ENCODE data around the gene LARP4. TPM values are rescaled to one million over a fixed set of nuclear protein-coding genes. Genes with fewer than 3 reads are reported as not detected.
"Not testable (repeated sequence)": the region's sequence is repeated elsewhere in the genome, so short reads cannot be mapped to it uniquely, and the experiment has no call there.

LARP4 gene
- total RNA-seq, 1 donor from 2014 or later: 147 TPM

DNA sequence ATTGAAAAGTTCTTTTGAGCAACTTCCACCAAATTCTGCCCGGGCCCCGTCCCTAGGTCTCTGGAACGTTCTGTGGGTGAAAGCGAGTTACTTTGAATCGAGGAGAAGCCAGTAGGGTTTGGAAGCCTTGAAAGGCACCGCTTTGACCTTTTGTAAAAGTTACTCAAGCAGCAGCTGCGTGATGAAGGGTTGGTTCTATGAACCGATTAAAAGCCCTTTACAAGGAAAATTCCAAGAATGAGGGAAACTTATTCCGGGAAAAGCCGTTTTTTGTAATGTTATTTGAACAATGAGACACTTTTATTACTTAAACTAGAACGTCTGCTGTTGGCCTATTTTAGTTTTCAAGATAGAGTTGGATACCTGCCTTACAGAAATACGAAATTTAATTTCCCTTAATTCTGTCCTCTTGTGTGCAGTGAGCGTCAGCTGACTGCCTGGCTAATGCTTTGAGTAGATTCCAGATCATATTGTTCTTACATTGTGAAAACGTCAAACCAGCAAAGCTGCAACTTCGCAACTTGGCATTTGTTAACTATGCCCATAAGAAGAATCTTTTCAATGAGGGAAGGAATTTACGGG is 906 bp downstream of the LARP4 start:
- no peak for DNase-seq

DNA sequence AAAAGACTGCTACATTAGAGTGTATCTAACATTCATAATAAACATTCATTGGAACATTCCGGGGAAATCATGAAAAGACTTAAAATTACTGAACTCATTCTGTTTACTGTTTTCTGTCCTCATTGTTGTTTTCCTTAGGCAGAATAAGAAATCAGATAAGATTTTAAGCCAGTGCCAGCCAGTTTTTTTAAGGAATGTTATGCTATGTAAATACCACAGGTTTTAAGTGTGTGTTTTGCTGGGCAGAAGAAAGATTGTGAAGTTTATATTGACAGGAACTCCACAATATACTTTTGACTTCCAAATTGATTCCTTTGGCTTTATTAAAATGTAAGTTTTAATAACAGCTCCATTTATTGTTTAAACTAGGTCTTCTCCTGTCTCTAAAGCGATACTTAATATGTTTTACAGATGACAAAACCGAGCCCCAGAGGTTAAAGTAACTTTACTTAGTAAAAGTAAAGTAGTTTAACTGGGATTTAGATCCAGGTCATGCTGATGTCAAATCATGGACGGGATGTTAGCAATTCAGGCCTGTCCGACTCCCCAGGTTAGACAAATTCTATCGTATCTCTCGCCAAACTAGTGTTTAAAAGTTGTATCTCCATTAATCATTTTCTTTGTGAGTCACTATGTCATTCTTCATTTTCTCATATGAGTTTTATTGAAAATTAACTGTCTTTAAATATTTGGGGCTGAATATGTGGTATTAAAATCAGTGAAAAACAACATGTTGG is 1.7 kb downstream of the LARP4 start:
- DNase-seq: no peak

DNA sequence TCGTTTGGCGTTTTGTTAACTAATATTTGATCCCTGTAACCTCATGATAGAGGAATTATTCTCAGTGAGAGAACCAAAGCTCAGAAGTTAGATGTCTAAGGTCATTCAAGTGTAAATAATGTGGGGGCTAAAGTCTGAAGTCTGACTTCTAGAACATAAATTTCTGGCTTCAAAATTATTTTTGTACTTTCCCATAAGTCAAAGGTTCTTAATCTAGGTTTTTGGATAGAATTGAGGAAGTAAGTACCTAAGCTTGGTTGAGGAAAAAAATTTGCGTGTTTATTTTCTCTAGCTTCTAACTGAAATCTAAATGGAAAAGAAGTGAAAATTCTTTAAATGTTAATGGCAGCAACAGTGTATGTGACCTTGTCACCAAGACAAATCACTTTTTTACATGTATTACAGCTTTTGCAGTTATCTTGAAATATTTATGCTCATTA is 2.3 kb downstream of the LARP4 start:
- DNase-seq: no peak

DNA sequence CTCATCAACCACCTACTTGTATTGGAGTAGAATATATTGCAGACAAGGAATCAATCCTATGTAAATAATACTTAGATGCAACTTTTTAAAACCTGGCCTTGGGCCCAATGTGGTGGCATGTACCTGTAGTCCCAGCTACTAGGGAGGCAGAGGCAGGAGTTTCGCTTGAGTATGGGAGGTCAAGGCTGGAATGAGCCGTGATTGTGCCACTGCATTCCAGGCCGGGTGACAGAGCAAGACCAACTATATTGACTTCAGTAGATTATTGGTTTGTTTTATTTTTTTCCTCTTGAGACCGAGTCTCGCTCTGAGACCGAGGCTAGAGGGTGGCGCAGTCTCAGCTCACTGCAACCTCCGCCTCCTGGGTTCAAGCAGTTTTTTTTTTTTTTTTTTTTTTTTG is 3.6 kb downstream of the LARP4 start:
- no peak for DNase-seq

DNA sequence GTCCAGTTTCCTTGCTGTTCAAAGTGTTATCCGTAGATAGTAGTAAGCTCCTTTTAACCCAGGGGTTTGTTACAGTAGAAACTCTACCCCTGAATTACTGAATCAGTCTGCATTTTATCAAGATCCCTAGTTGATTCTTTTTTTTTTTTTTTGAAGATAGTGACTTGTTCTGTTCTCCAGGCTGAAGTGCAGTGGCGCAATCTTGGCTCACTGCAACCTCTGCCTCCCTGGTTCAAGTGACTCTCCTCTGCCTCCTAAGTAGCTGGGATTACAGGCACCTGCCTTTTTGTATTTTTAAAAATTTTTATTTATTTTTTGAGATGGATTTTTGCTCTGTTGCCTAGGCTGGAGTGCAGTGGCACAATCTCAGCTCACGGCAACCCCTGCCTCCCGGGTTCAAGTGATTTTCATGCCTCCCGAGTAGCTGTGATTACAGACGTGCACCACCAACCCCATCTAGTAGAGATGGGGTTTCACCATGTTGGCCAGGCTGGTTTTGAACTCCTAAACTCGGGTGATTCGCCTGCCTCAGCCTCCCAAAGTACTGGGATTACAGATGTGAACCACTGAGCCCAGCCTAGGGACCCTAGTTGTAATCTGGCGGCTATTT is 10.5 kb downstream of the LARP4 start:
- no peak for DNase-seq

DNA sequence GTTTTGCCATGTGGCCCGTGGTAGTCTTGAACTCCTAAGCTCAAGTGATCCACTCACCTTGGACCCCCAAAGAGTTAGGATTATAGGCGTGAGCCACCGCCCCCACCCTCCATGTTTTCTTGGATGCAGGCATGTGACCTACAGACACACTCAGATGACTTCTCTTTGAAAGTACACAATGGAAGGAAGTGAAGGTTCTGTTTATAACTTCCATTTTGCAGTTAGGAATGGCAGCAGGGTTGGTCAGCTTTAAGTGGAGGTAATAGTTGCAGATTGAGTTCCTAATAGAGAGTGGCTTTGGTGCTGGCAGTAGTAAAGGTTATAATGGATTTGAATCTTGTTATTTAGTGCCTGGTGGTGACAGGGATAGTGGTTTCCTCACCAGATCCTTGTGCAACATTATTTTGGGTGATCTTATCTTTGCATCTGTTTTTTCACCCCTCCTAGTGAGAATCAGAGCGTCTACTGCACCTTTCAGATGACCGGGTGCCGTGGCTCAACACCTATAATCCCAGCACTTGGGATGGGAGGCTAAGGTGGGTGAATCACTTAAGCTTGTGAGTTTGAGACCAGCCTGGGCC is 15.3 kb downstream of the LARP4 start:
- no peak for DNase-seq

DNA sequence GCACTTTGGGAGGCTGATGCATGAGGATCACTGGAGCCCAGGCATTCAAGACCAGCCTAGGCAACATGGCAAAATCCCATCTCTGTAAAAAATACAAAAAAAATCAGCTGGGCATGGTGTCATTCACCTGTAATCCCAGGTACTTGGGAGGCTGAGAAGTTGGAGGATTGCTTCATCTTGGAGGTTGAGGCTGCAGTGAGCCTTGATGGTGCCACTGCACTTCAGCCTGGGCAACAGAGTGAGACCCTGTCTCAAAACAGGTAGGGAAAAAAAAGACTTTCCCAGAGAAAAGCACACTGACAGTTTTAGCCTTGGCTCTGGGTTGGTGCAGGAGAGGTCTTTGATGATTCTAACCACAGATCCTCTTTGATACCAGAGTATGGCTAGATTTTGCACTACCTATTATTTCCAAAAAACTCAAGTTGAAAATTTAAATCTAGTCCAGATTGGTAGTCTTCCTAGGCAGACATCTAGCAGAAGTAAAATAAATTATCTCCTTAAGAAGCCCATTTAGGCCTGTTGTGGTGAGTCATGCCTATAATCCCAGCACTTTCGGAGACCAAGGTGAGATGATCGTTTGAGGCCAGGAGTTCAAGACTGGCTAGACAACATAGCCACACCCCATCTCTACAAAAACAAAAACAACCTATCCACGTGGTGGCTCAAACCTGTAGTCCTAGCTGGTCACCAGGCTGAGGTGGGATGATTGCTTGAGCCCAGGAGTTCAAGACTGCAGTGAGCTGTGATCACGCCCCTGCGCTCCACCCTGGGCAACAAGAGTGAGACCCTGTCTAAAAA is 18.6 kb downstream of the LARP4 start:
- no peak for DNase-seq

DNA sequence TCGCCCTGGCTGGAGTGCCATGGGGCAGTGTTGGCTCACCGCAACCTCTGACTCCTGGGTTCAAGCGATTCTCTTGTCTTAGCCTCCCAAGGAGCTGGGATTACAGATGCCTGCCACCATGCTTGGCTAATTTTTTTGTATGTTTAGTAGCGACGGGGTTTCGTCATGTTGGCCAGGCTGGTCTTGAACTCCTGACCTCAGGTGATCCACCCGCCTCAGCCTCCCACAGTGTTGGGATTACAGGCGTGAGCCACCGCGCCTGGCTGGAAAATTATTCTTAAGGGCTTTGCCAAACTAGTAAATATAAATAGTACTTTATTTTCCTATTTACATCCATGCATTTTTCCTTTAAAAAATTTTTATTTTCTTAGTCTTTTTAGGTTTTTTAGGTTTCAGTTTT is 22.2 kb downstream of the LARP4 start:
- not testable (repeated sequence) for DNase-seq

DNA sequence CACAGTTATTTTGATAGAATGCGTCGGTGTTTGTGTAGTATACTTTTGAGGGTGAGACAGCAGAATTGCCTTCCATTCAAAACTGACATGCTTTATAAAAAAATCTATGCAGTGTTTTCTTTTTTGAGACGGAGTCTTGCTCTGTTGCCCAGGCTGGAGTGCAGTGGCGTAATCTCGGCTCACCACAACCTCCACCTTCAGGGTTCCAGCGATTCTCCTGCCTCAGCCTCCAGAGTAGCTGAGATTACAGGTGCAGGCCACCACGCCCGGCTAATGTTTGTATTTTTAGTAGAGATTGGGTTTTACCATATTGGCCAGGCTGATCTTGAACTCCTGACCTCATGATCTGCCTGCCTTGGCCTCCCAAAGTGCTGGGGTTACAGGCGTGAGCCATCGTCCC is 22.7 kb downstream of the LARP4 start:
- not testable (repeated sequence) for DNase-seq

DNA sequence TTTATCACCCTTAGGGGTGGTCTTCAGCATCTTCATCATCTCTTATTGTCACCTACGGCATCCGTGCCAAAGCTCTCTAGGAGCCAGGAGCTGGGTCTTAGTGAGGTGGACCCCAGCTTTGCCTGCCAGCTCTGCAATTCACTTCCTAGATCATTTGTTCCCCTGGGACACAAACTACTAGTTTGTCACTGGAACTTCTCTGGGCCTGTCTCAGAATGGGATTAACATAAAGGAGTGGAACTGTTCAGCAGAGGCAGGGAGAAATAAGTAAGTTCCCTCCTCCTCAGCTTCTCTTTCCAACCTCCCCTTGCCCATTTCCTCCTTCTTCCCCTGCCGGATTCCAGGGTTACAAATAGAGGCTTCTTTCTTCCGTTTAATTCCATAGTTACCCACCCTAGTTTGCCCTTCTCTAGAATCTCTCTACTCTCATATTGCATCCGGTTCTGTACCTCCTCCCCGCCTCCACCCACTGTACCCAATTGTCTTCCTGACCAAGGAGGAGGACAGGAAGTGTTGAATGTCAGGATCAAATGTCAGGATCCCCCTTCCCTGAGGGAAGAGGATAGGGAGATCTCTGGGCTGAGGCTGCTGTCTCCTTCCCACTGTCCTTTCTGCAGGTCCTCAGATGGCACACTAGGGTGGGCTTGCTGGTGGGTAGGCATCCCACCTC is 25.0 kb downstream of the LARP4 start:
- no peak for DNase-seq

DNA sequence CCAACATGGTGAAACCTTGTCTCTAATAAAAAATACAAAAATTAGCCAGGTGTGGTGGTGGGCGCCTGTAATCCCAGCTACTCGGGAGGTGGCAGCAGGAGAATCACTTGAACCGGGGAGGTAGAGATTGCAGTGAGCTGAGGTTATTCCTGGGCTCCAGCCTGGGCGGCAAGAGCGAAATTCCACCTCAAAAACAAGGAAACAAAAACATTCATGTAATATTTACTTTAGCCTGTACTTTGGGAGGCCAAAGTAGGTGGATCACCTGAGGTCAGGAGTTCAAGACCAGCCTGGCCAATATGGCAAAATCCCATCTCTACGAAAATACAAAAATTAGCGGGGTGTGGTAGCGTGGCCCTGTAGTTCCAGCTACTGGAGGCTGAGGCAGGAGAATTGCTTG is 31.0 kb downstream of the LARP4 start:
- DNase-seq: not testable (repeated sequence)

DNA sequence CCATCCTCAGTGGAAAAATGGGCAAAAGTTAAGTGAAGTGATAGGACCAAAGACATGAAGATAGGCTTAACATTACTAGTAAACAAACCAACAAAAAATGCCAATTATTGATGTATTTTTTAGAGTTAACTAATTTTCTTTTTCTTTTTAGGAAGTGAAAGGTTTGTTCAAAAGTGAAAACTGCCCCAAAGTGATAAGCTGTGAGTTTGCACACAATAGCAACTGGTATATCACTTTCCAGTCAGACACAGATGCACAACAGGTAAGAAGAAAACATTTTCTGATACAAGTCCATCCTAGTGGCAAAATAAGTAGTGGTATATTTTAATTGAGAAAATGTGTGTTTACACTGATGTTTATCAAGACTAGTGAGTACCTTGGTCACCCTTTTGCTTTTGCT is 39.6 kb downstream of the LARP4 start:
- no peak for DNase-seq

DNA sequence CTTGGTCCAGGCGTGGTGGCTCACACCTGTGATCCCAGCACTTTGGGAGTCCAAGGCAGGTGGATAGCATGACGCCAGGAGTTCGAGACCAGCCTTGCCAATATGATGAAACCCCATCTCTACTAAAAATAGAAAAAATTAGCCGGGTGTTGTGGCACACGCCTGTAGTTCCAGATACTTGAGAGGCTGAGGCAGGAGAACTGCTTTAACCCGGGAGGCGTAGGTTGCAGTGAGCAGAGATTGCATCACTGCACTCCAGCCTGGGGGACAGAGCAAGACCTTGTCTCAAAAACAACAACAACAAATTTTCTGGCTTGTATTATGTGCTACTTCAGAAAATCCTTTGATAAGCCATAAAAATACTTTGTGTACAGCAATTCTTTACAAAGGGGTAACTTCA is 41.1 kb downstream of the LARP4 start:
- DNase-seq: no peak

DNA sequence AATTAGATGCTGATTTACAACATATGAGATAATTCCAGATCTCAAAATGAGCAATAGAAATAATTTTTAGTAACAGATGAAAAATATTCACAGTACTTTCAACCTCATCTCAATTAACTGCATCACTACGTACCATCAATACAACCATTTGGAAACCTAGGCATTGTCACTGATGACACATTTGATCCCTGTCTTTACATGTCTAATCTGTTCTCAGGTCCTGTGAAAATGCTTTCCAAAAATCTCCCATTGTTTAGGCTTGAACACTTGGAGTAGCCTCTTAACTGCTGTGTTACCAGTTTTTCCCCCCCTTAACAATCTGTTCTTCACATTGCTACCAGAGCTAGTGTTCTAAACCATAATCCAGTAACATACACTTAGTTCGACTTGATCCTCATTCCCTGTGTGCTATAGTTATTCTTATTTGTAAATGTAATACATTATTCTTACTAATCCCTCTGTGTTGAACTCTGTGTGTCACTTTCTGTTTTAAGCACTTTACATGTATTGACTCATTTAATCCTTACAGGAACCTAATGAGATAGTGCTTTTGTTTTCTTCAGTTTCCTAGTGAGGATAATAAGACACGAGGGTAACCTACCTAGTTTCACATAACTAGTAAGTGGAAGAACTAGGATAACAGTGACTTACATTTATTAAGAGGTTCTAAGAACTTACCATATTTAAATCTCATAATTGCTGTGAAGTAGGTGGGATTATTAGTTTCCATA is 41.7 kb downstream of the LARP4 start:
- no peak for DNase-seq

DNA sequence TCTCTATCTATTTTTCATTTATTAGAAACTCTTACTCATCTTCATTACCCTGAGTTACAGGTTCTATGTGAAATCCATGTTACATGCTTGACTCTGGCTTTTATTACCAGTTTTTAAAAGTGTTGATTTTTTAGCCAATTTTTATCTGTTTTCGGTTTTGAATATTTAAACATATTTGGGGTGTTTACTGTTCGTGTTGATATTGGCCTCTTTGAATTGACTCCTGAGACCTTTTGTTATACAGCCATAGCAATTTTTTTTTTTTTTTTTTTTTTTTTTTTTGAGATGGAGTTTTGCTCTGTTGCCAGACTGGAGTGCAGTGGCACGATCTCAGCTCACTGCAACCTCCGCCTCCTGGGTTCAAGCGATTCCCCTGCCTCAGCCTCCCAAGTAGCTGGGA is 49.0 kb downstream of the LARP4 start:
- DNase-seq: not testable (repeated sequence)

DNA sequence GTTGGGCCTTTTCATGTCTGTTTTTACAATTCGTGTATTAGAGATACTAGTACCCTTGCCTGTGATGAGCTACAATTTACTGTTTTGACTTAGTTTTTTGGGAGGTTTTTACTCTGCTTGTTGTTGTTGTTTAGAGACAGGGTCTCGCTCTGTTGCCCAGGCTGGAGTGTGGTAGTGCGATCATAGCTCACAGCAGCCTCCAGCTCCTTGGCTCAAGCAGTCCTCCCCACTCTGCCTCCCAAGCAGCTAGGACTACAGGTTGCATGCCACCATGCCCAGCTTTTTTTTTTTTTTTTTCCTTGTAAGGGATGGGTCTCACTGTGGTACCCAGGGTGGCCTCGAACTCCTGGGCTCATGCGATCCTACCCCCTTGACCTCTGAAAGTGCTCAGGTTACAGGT is 52.1 kb downstream of the LARP4 start:
- DNase-seq: no peak

DNA sequence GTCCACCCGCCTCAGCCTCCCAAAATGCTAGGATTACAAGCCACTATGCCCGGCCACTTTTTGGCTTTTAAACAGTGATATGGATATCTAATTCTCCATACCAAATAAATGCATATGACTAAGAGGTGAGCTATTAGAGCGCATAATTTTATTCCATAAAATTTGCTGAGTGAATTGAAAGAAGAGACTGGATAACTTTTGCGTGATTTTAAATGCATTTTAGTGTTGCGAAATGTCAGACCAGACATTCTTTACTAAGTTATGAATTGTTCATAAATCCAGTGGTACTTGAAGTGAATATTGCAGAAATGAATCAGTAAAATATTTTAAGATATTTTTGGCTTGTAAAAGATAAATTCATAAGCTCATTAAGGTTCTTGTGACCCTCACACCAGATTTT is 53.2 kb downstream of the LARP4 start:
- DNase-seq: no peak

DNA sequence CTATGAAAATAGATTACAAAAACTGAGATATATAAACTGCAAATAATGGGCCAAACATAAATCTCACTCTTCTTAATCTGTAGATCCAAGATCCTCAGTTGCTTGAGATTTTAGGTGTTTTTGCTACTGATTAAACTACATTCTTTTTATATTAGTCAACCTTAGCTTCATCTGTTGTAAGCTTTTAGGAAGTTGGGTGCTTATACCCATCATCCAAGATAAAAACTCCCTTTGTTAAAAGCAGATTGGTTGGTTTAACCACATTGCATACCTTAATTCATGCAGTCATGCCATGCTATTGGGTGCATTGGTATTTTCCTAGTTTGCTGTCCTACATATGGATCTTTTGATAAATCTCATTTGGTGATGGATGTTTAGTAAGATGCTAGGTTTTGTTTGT is 57.9 kb downstream of the LARP4 start:
- no peak for DNase-seq

DNA sequence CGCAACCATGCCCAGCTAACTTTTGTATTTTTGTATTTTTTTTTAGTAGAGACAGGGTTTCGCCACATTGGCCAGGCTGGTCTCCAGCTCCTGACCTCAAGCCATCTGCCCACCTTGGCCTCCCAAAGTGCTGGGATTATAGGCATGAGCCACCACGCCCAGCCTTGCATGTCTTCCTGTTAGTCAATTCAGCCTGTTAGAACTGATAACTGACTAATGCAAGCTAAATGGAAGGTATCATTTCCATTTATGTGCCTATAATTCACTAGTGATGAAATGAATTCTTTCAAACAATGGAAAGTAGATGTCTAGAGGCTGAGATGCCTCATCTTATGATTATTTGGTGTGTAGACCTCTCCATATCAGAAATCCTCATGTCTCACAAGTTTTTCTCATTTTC is 66.8 kb downstream of the LARP4 start:
- no peak for DNase-seq

DNA sequence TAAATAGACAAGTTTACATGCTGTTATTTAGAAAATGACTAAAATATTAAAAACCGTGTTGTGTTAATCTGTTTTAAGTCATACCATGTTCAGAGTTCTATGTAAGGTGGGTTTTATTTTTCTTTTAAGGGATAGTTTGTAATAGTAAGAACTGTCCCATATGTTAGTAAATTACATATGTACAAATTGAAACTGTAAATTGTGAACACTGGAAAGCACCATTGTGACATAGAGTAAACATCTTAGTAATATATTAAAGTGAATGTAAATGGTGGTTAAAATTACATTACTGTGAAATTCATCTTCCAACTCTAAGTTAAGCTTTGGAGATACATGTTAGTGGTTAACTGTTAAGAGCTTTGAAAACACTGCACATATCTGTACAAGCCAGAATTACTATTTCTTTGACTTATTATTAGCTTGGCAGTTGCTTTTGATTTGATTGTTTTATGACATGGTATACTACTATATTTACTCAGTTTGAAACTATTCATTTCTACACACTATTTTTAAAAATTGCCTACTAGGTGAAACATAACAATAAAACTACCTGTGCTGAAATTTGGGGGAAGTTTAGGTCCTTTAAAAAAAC is 76.7 kb downstream of the LARP4 start:
- no peak for DNase-seq

DNA sequence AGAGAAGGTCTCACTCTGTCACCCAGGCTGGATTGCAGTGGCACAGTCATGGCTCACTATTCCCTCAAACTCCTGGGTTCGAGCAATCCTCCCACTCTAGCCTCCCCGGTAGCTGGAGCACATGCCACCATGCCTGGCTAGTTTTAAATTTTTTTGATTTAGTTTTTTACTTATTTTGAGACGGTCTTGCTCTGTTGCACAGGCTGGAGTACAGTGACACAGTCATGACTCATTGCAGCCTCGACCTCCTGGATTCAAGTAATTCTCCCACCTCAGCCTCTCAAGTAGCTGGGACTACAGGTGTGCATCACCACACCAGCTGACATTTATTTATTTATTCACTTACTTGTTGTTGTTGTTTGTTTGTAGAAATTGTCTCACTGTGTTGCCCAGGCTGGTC is 81.9 kb downstream of the LARP4 start:
- DNase-seq: no peak
